Astrocyte of the spinal cord (primary cell): ENCODE data around the gene IL3RA.

Experiments used
- DNase-seq: peaks from one replicate; pipeline ENCODE4 v3.0.0; 2011; ENCODE audit warnings: low read depth, low spot score
- H3K4me3 ChIP-seq: 2 replicates; pipeline ENCODE4 v1.5.1; 2011; ENCODE audit warnings: low read depth, mild to moderate bottlenecking, low read length, moderate library complexity
- CTCF ChIP-seq: IDR thresholded peaks from 2 replicates; pipeline ENCODE4 v1.5.1; 2012; ENCODE audit warnings: low read depth, mild to moderate bottlenecking, low read length, inconsistent platforms
- in situ Hi-C: cut with HindIII; loops from 2 replicates; pipeline ENCODE4 v1.10.0; 2017; ENCODE audit warnings: low sequenced_read_pairs

IL3RA gene

GRCh38 chrX:1419545-1420355 is 83.2 kb downstream of the IL3RA start:
- in situ Hi-C loops: no loop called here
- DNase-seq: no peak
- no peak overlapping the region for H3K4me3 ChIP-seq
- no peak for TF ChIP-seq CTCF

GRCh38 chrX:1420371-1420770 is 83.8 kb downstream of the IL3RA start:
- no peak for DNase-seq
- in situ Hi-C loops: no loop called here
- no peak for TF ChIP-seq CTCF
- H3K4me3 ChIP-seq: no peak overlapping the region

GRCh38 chrX:1421433-1422134 is 85.0 kb downstream of the IL3RA start:
- in situ Hi-C loops: no loop called here
- H3K4me3 ChIP-seq: no peak overlapping the region
- DNase-seq: no peak
- TF ChIP-seq CTCF: no peak

GRCh38 chrX:1422135-1422465 is 85.5 kb downstream of the IL3RA start:
- H3K4me3 ChIP-seq: no peak overlapping the region
- DNase-seq: no peak
- no peak for TF ChIP-seq CTCF
- in situ Hi-C loops: no loop called here

- TF ChIP-seq CTCF: no peak
- no peak for DNase-seq
- H3K4me3 ChIP-seq: no peak overlapping the region
- in situ Hi-C loops: no loop called here
These were observed 86.6 kb downstream of the IL3RA start for GRCh38 chrX:1423215-1423614.

GRCh38 chrX:1424147-1424851 is 87.7 kb downstream of the IL3RA start:
- no peak for DNase-seq
- H3K4me3 ChIP-seq: no peak overlapping the region
- no peak for TF ChIP-seq CTCF
- in situ Hi-C loops: no loop called here
